ENCODE results near the gene LRRC2.

The LRRC2 gene

DNA sequence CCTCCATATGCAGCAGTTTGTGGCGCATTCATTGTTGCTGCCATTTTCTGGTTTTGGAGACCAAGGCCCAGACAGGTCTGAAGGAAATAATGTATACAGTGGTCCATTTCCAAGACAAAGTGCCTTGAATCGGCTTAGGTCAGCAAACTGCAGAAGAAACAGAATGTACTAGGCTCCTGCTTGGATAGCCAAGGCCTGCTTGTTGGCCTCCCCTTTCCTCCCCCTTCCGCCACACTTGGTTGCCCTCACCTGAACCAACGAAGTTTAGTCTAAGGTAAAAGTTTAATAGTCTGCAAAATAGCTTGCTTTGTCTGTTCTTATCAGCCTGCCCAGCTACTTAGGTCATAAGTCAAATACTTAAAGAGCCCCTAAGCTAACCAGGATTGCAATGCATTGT, 80.3 kb downstream of the LRRC2 start:
- H3K4me3 ChIP-seq (ENCODE audit: low read length): no peak overlapping the region
- no peak for DNase-seq (ENCODE audit: low read depth)
- no peak for TF ChIP-seq CTCF (conservative IDR thresholded peaks at IDR 0.05; ENCODE audit: low read depth, low read length)

- H3K4me3 ChIP-seq (ENCODE audit: low read length): no peak overlapping the region
- no peak for TF ChIP-seq CTCF (conservative IDR thresholded peaks at IDR 0.05; ENCODE audit: low read depth, low read length)
- DNase-seq (ENCODE audit: low read depth): no peak
Observed at GRCh38 chr3:46484911-46485778, 81.0 kb downstream of the LRRC2 start.

DNA sequence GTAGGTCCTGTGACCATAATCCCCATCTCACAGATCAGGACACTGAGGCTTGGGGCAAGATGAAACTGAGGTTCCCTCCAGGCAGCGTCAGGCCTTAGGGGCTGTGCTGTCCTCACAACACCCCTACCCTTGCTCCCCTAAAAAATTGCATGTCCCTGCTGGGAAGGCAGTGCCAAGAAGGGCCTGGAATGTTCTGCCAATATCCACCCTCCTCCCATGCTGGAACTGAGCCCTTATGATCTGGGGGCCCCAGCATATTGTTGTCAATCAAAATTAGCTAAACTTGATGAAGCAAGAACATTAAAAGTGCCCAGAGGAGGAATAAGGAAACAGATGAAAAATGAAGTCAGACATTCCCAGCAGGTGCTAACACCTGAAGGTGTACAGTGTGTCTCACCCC, 81.7 kb downstream of the LRRC2 start:
- TF ChIP-seq CTCF (conservative IDR thresholded peaks at IDR 0.05; ENCODE audit: low read depth, low read length): no peak
- no peak for DNase-seq (ENCODE audit: low read depth)
- H3K4me3 ChIP-seq (ENCODE audit: low read length): no peak overlapping the region

DNA sequence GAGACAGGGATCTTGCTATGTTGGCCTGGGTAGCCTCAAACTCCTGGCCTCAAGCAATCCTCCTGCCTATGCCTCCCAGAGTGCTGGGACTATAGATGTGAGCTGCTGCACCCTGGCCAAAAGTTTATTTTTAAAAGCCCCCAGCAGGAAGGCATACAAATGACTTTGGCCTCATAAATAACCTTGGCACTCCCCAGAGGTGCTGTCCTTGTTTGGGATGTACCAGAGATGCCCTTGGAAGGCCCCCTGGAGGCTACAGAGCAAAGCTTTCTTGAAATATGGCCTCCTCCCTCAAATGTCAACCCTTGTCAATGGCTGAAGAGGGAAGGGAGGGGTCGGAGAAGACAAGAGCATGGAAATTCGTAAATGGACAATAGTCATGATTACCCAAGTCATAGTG, 82.3 kb downstream of the LRRC2 start:
- no peak for TF ChIP-seq CTCF (conservative IDR thresholded peaks at IDR 0.05; ENCODE audit: low read depth, low read length)
- DNase-seq (ENCODE audit: low read depth): no peak
- H3K4me3 ChIP-seq (ENCODE audit: low read length): no peak overlapping the region

- DNase-seq (ENCODE audit: low read depth): peak; percentile 34
- TF ChIP-seq CTCF (conservative IDR thresholded peaks at IDR 0.05; ENCODE audit: low read depth, low read length): no peak
Observed at GRCh38 chr3:46482632-46483350, 83.3 kb downstream of the LRRC2 start.

DNA sequence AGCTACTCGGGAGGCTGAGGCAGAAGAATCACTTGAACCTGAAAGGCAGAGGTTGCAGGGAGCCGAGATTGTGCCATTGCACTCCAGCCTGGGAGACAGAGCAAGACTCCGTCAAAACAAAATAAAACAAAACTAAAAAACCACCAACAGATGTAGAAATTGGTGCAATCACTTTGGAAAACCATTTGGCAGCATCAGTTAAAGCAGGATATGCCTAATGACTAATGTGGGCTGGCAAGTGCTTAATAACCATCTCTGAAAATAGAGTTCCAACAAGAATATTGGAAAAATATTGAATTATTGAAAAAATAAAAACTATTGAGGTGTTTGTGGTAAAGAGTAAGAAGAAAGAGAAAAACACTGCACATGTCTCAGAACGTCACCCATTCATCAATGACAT, 84.5 kb downstream of the LRRC2 start:
- DNase-seq (ENCODE audit: low read depth): no peak
- TF ChIP-seq CTCF (conservative IDR thresholded peaks at IDR 0.05; ENCODE audit: low read depth, low read length): no peak
- no peak overlapping the region for H3K4me3 ChIP-seq (ENCODE audit: low read length)

More at GRCh38 chr3:46482632-46483350, 83.3 kb downstream of the LRRC2 start:
- no peak overlapping the region for H3K4me3 ChIP-seq (ENCODE audit: low read length)
